GM13976 (cell line): ENCODE measurements around the gene RHBDL1.

Experiments
- DNase-seq: peaks from one replicate; pipeline ENCODE4 v3.0.0; 2012; ENCODE audit warnings: low spot score
- in situ Hi-C: fragments of 300-500 bp; cut with MboI; formaldehyde crosslinking; loops from one replicate; pipeline ENCODE4 v1.12.0; 2022; ENCODE audit warnings: low sequenced_read_pairs, mixed read lengths, inconsistent platforms; ENCODE audit not compliant: unreplicated experiment
- TF ChIP-seq, protein P1 (sequence below): IDR thresholded peaks from 2 replicates; pipeline ENCODE4 v1.5.1; 2012; ENCODE audit warnings: borderline replicate concordance, mild to moderate bottlenecking; ENCODE audit not compliant: insufficient read depth; ENCODE audit errors: extremely low read depth, missing control alignments, control extremely low read depth

Gene RHBDL1

GRCh38 chr16:657487-657886 lies 18.0 kb upstream of the RHBDL1 start:
- in situ Hi-C loops: no loop called here
- no peak for DNase-seq
- TF ChIP-seq, protein P1, sequence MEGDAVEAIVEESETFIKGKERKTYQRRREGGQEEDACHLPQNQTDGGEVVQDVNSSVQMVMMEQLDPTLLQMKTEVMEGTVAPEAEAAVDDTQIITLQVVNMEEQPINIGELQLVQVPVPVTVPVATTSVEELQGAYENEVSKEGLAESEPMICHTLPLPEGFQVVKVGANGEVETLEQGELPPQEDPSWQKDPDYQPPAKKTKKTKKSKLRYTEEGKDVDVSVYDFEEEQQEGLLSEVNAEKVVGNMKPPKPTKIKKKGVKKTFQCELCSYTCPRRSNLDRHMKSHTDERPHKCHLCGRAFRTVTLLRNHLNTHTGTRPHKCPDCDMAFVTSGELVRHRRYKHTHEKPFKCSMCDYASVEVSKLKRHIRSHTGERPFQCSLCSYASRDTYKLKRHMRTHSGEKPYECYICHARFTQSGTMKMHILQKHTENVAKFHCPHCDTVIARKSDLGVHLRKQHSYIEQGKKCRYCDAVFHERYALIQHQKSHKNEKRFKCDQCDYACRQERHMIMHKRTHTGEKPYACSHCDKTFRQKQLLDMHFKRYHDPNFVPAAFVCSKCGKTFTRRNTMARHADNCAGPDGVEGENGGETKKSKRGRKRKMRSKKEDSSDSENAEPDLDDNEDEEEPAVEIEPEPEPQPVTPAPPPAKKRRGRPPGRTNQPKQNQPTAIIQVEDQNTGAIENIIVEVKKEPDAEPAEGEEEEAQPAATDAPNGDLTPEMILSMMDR: no peak

DNA sequence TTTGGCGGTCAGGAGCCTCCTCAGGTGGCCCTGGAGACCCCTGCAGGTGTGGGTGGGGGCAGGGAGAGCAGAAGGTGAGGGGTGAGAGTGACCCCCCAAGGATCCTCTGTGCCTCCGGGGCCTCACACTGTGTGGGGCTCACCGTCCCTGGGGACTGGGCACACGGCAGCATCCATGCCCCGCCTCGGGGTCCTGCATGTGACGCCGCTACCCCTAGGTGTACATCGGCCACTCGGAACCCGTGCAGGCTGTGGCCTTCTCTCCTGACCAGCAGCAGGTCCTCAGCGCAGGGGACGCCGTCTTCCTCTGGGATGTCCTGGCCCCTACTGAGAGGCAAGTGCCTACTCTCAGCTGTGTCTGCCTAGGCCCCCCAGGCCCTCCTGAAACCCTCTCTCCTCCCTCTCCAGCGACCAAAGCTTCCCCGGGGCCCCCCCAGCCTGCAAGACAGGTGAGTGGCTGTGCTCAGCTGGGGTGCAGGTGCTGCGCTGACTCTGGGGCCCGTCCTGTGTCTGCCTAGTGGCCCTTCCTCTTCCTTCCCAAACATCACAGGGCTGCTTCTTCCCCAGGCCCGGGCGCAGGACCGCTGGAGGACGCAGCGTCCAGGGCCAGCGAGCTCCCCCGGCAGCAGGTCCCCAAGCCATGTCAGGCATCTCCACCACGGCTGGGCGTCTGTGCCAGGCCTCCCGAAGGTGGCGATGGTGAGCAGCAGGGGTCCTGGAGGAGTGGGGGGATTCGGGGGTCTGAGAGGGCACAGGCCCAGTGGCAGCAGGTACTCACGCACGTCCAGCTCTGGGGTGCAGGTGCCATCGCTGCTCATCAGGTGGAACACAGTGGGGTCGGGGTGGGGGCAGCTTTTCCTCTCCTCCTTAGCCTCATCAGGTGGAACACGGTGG lies 16.5 kb upstream of the RHBDL1 start:
- DNase-seq: no peak
- TF ChIP-seq, protein P1: no peak
- in situ Hi-C loops: no loop called here

- in situ Hi-C loops: no loop called here
- DNase-seq: no peak
- TF ChIP-seq, protein P1: no peak
Measured at GRCh38 chr16:659618-660017, 15.9 kb upstream of the RHBDL1 start.

DNA sequence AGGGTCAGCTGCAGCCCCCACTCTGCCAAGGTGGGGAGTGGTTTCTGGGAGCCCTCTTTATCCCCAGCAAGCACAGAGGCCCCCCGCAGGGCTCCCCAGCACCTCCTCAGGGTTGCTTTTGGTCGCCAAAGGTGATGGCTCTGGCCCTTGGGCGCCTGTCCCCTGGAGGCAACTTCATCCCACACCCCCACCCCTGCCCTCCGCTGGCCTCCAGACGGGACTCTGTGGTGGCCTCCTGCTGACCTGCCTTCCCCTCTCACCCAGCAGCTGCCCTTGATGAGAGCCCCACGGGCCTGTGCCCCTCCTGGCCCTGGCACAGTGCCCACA lies 15.4 kb upstream of the RHBDL1 start:
- in situ Hi-C loops: no loop called here
- TF ChIP-seq, protein P1: no peak
- DNase-seq: no peak

DNA sequence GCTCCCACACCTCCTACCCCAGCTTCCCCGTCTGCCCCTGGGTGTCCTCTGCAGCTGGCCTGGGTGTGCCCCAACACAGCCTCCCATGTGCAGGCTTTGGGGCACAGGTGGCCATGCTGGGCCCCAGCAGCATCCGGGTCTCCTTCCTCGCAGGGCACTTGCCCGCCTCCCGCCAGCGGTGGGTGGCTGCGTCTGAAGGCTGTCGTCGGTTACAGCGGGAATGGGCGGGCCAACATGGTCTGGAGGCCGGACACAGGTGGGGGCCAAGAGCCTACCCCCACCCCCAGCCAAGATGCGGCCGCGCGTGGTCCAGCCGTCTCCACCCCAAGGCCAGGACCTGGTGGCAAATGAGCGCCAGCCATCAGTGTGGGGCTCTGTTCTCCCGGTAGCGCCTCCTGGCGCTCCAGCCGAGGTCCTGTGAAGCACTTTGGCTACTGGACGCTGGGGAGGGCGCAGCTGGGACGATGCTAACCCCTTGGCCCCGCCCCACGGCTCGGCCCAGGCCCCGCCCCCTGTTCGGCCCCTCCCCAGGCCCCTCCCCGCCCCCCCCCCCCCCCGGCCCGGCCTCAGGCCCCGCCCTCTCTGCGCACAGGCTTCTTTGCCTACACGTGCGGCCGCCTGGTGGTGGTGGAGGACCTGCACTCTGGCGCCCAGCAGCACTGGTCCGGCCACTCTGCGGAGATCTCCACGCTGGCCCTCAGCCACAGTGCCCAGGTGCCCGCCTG lies 14.8 kb upstream of the RHBDL1 start:
- TF ChIP-seq, protein P1: peak; percentile 67
- peak; percentile 96 for DNase-seq
- in situ Hi-C loops: no loop called here

DNA sequence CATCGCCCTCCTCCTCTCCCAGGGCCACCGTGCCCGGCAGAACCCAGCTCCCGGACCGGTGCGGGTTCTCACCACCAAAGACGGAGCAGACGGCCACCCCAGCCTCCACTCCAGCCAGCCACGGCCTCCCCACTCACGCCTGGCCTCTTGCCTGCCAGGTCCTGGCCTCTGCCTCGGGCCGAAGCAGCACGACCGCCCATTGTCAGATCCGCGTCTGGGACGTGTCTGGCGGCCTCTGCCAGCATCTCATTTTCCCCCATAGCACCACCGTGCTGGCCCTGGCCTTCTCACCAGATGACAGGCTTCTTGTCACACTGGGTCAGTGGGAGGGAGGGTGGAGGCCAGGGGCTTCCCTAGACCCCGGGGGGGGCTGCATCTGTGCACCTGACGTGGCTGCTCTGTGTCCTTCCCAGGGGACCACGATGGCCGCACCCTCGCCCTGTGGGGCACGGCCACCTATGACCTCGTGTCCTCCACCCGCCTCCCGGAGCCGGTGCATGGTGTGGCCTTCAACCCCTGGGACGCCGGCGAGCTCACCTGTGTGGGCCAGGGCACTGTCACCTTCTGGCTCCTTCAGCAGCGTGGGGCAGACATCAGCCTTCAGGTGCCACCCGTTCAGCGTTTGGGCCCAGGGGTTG lies 14.2 kb upstream of the RHBDL1 start:
- TF ChIP-seq, protein P1: no peak
- DNase-seq: no peak

More for the DNA sequence above, 14.2 kb upstream of the RHBDL1 start:
- in situ Hi-C loops: no loop called here
